Liver (tissue), 3 donors: ENCODE results near the gene FAM174A.

Experiments used
- FOXA1 ChIP-seq: IDR thresholded peaks from 2 replicates; pipeline ENCODE4 v1.6.1; 2016; ENCODE audit warnings: antibody characterized with exemption
- SP1 ChIP-seq: IDR thresholded peaks from 2 replicates; pipeline ENCODE4 v1.6.1; 2018; ENCODE audit warnings: antibody characterized with exemption, mild to moderate bottlenecking
- TAF1 ChIP-seq: conservative IDR thresholded peaks from 2 replicates; pipeline ENCODE4 v1.6.1; 2016; ENCODE audit warnings: antibody characterized with exemption, mild to moderate bottlenecking
- TF ChIP-seq, protein P1 (sequence below): fragments of 150-350 bp; IDR thresholded peaks from 2 replicates; pipeline ENCODE4 v1.5.1; 2017; ENCODE audit warnings: improper control_type of control experiment, low read depth, low read length; ENCODE audit not compliant: missing input control
- donor health status: healthy.
- donor health status: healthy.

DNA sequence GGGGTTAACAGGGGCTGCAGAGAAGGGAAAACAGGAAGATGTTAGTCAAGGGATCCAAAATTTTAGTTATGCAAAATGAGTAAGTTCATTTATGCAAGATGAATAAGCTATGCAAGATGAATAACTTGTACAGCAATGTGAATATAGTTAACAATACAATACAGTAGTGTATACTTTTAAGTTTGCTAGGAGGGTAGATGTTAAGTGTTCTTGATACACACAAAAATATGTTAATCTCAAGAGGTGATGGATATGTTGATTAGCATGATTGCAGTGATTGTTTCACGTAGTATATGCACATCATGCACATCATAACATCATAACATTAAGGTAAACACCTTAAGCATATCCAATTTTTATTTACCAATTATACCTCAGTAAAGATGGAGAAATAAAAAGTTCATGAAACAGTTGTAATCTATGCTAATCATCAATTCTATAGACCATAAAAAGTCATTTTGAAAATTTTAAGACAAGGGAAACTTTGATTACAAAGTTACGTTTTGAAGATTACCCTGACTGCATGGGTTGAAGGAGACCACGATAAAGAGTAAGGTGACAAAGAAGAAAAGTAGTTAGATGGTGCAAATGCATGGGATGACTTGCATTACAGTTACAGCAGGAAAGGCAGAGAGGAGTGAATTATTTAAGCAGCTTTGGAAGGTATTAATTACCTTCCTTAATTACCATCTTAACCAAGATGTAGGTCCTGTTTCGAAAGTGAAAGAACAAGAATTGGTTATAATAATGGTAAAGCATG lies 31.4 kb downstream of the FAM174A start:
- TF ChIP-seq TAF1: no peak
- TF ChIP-seq, protein P1, sequence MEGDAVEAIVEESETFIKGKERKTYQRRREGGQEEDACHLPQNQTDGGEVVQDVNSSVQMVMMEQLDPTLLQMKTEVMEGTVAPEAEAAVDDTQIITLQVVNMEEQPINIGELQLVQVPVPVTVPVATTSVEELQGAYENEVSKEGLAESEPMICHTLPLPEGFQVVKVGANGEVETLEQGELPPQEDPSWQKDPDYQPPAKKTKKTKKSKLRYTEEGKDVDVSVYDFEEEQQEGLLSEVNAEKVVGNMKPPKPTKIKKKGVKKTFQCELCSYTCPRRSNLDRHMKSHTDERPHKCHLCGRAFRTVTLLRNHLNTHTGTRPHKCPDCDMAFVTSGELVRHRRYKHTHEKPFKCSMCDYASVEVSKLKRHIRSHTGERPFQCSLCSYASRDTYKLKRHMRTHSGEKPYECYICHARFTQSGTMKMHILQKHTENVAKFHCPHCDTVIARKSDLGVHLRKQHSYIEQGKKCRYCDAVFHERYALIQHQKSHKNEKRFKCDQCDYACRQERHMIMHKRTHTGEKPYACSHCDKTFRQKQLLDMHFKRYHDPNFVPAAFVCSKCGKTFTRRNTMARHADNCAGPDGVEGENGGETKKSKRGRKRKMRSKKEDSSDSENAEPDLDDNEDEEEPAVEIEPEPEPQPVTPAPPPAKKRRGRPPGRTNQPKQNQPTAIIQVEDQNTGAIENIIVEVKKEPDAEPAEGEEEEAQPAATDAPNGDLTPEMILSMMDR: no peak
- no peak for TF ChIP-seq SP1
- TF ChIP-seq FOXA1: no peak
